Measurements from ENCODE around the gene GRIA1. TPM values are rescaled to one million over a fixed set of nuclear protein-coding genes. Genes with fewer than 3 reads are reported as not detected.

GRIA1 gene
- total and polyA plus RNA-seq, 10 of the 15 experiments (the other 5 are each of a cell fraction or from before 2014, with no cell fraction given), result 0.04 to 0.18 (median 0.04) TPM; not detected in 7

Small RNAs within 50 kb of the gene (small RNA-seq; reads per million reads assigned to genes)
- gene RN7SL177P, result not detected

All from GM12878 (cell line).